Spleen (tissue), 11 donors: ENCODE results near the gene COBL. TPM values are rescaled to one million over a fixed set of nuclear protein-coding genes. Genes with fewer than 3 reads are reported as not detected.

Experiments used
- DNase-seq: peaks from one replicate; pipeline ENCODE4 v3.0.0-alpha.2; 2020
- H3K27ac ChIP-seq, 8 donors: fragments of 200-600 bp; sonication (generic) in 7 of 8; 1 replicate in 4 of 8; 2 replicates in 4 of 8; pipeline versions ENCODE4 v1.5.0 to v1.8.0; 2016 to 2021; ENCODE audit warnings: inconsistent platforms in 4 of 8, mild to moderate bottlenecking in 4 of 8, moderate library complexity in 1 of 8
- H3K27me3 ChIP-seq, 7 donors: fragments of 200-600 bp; sonication (generic) in 6 of 7; replicated peaks in 1 of 7; 1 replicate in 4 of 7; 2 replicates in 3 of 7; pipeline versions ENCODE4 v1.5.0 to v1.8.0; 2016 to 2021; ENCODE audit warnings: inconsistent platforms in 3 of 7, mild to moderate bottlenecking in 1 of 7
- H3K36me3 ChIP-seq, 6 donors: fragments of 200-600 bp; sonication (generic) in 5 of 6; 1 replicate in 4 of 6; 2 replicates in 2 of 6; pipeline versions ENCODE4 v1.5.0 to v1.8.0; 2016 to 2021; ENCODE audit warnings: inconsistent platforms in 2 of 6
- H3K4me1 ChIP-seq, 6 donors: fragments of 200-600 bp; sonication (generic) in 5 of 6; 1 replicate in 3 of 6; 2 replicates in 3 of 6; pipeline versions ENCODE4 v1.5.0 to v1.8.0; 2016 to 2021; ENCODE audit warnings: inconsistent platforms in 3 of 6
- H3K4me3 ChIP-seq, 8 donors: fragments of 200-600 bp; sonication (generic) in 7 of 8; 1 replicate in 4 of 8; 2 replicates in 4 of 8; pipeline versions ENCODE4 v1.5.0 to v1.8.0; 2016 to 2021; ENCODE audit warnings: inconsistent platforms in 4 of 8, mild to moderate bottlenecking in 4 of 8, moderate library complexity in 2 of 8
- H3K9me3 ChIP-seq, 8 donors: fragments of 200-600 bp; sonication (generic) in 7 of 8; 1 replicate in 4 of 8; 2 replicates in 4 of 8; pipeline versions ENCODE4 v1.5.0 to v1.8.0; 2016 to 2021; ENCODE audit warnings: inconsistent platforms in 4 of 8
- POLR2A ChIP-seq, 3 donors: fragments of 450-650 bp; IDR thresholded peaks; one replicate each; pipeline ENCODE4 v1.5.1; 2017; ENCODE audit warnings: antibody characterized with exemption in 3 of 3, mild to moderate bottlenecking in 1 of 3
- POLR2AphosphoS5 ChIP-seq, 3 donors: sonication (generic); formaldehyde crosslinking; IDR thresholded peaks; one replicate each; pipeline ENCODE4 v1.5.1; 2017; ENCODE audit warnings: antibody characterized with exemption in 3 of 3
- WGBS, 5 donors: extraction: QIAGEN DNeasy Blood & Tissue Kit in 3 of 5; methylation state at CpG; one replicate each; pipeline versions ENCODE4 v1.1.5 to v1.1.7; 2013 to 2018; 5-methylcytosine and 5-hydroxymethylcytosine counted together
- intact Hi-C: fragments of 100-400 bp; cut with DNase I; formaldehyde crosslinking; loops from one replicate; pipeline ENCODE4 v1.15.0; 2023; ENCODE audit warnings: low total_unique reads
- polyA plus RNA-seq, 3 donors: library from polyadenylated mRNA; stranded (reverse); fragments of 200-250 nt; gene quantifications; one replicate each; pipeline ENCODE4 v1.2.1, GENCODE V29; 2013
- total RNA-seq, 7 donors: library from RNA; depleted of rRNA in 3 of 7; stranded (reverse); fragments of >200 nt in 3 of 7; fragmentation: NEBNext Ultra II Directional in 4 of 7; extraction: Animal tissue kit (Norgen Biotek cat#: 25700) in 4 of 7; gene quantifications; one replicate each; pipeline versions ENCODE4 v1.1.0 to v1.2.1, GENCODE V29; 2016 to 2021
- TF ChIP-seq, protein P1 (sequence below), 11 experiments: fragments of 200-600 bp in 7 of 11; fragments of 450-650 bp in 4 of 11; sonication (generic) in 4 of 11; IDR thresholded peaks in 8 of 11; conservative IDR thresholded peaks in 3 of 11; 1 replicate in 7 of 11; 2 replicates in 4 of 11; pipeline versions ENCODE4 v1.4.0 to v1.8.0; 2016 to 2021; ENCODE audit warnings: antibody characterized with exemption in 11 of 11, inconsistent platforms in 4 of 11, mild to moderate bottlenecking in 1 of 11
- donor health status: healthy with polysubstance abuse.
- donor health status: DM: no; HTN: no; CAD: no; lungs with moderate emphysema.
- donor health status: DM: no; HTN: no; CAD: no.
- donor health status: Bipolar disorder and iron deficiency.
- donor health status: healthy.
- donor health status: DM: no; HTN: no; CAD: no.
- donor health status: DM: yes; HTN: yes; CAD: no.

Gene COBL
- total and polyA plus RNA-seq, 10 donors = 0.09 to 0.80 (median 0.57) TPM; not detected in 1

GRCh38 chr7:51034521-51035264 is 281.9 kb downstream of the COBL start:
- no peak for DNase-seq
- H3K4me3 ChIP-seq = no peak overlapping the region
- H3K27ac ChIP-seq = no peak overlapping the region
- TF ChIP-seq, protein P1, sequence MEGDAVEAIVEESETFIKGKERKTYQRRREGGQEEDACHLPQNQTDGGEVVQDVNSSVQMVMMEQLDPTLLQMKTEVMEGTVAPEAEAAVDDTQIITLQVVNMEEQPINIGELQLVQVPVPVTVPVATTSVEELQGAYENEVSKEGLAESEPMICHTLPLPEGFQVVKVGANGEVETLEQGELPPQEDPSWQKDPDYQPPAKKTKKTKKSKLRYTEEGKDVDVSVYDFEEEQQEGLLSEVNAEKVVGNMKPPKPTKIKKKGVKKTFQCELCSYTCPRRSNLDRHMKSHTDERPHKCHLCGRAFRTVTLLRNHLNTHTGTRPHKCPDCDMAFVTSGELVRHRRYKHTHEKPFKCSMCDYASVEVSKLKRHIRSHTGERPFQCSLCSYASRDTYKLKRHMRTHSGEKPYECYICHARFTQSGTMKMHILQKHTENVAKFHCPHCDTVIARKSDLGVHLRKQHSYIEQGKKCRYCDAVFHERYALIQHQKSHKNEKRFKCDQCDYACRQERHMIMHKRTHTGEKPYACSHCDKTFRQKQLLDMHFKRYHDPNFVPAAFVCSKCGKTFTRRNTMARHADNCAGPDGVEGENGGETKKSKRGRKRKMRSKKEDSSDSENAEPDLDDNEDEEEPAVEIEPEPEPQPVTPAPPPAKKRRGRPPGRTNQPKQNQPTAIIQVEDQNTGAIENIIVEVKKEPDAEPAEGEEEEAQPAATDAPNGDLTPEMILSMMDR (IDR thresholded peaks at IDR 0.05 in 8 of 11, conservative IDR thresholded peaks at IDR 0.05 in 3 of 11) = no peak
- no peak for TF ChIP-seq POLR2AphosphoS5 (IDR thresholded peaks at IDR 0.05)
- no peak for TF ChIP-seq POLR2A (IDR thresholded peaks at IDR 0.05)
- no peaks in the 10 kb centered on the region for H3K9me3 ChIP-seq
- no peaks in the 10 kb centered on the region for H3K4me1 ChIP-seq
- H3K36me3 ChIP-seq = no peaks in the 10 kb centered on the region
- 56 to 71% (median 64%) methylated on average over 6 to 10 of the region's 10 CpGs for WGBS, 5 donors
- intact Hi-C loops = no loop called here
- H3K27me3 ChIP-seq = peaks cover 0 to 8% (median 0%) of the 10 kb centered on the region in 7 donors

- H3K27ac ChIP-seq = no peak overlapping the region
- 59 to 85% (median 68%) methylated on average over 6 to 8 of the region's 8 CpGs for WGBS, 5 donors
- no peaks in the 10 kb centered on the region for H3K4me1 ChIP-seq
- intact Hi-C loops = no loop called here
- H3K36me3 ChIP-seq = no peaks in the 10 kb centered on the region
- H3K9me3 ChIP-seq = no peaks in the 10 kb centered on the region
- no peak overlapping the region for H3K4me3 ChIP-seq
- DNase-seq = no peak
- TF ChIP-seq, protein P1 (IDR thresholded peaks at IDR 0.05 in 8 of 11, conservative IDR thresholded peaks at IDR 0.05 in 3 of 11) = no peak
- TF ChIP-seq POLR2A (IDR thresholded peaks at IDR 0.05) (no peak), POLR2AphosphoS5 (IDR thresholded peaks at IDR 0.05) (no peak)
- H3K27me3 ChIP-seq = peaks cover 0 to 8% (median 0%) of the 10 kb centered on the region in 7 donors
Measured at GRCh38 chr7:51033727-51034520, 282.7 kb downstream of the COBL start.

DNA sequence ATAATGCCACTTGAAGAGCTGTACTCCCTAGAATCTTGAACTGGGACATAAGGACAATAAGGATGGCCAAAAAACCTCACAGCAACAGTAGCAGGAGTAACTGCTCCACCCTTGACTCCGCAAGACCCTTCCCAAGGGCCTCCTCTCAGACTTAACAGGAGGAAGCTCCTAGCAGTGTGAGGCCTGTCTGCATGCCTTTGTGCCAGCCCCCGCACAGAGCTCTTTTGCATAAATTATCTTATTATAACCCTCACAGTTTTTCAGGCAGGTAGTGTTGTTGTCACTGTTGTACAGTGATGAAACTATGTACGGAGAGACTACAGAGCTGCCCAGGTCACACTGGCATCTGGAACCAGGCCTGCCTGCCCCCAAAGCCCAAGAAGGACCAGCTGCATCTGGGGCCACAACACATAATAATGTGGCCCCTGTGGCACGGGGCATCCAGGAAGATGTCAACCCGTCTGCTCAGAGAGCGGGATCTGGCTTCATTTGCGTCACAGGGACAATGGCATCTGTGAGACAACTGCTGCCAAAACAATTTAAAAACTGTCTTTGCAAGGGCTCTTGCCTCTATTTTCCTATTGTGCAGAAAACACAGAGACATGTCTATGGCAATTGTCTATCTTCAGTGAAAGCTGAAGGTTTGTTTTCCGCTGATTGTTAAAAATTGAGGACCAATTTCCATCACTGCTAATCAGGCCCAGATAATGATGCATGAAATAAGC is 284.7 kb downstream of the COBL start:
- DNase-seq = no peak
- Histone ChIP-seq H3K4me3 (no peak overlapping the region), H3K9me3 (no peaks in the 10 kb centered on the region), H3K27ac (no peak overlapping the region), H3K4me1 (no peaks in the 10 kb centered on the region), H3K27me3 (peaks cover 0 to 8% (median 0%) of the 10 kb centered on the region in 7 donors), H3K36me3 (no peaks in the 10 kb centered on the region)
- TF ChIP-seq POLR2AphosphoS5 (IDR thresholded peaks at IDR 0.05) (no peak), POLR2A (IDR thresholded peaks at IDR 0.05) (no peak)
- TF ChIP-seq, protein P1 (IDR thresholded peaks at IDR 0.05 in 8 of 11, conservative IDR thresholded peaks at IDR 0.05 in 3 of 11) = no peak
- WGBS, 5 donors = 87 to 96% (median 91%) methylated on average over 8 of the region's 8 CpGs
- intact Hi-C loops = no loop called here
